A549 (cell line): ENCODE data around the gene FBXO31. TPM values are rescaled to one million over a fixed set of nuclear protein-coding genes. Genes with fewer than 3 reads are reported as not detected.

Experiments used
- polyA plus RNA-seq, 4 experiments: library from polyadenylated mRNA; depleted of rRNA in 3 of 4; stranded (reverse); fragments of >200 nt; fragmentation: RNase III in 1 of 4; extraction: RNeasy Plus Mini Kit Qiagen cat#74134 plus additional on column Dnase treatment in 1 of 4; gene quantifications; 2 replicates in 3 of 4; 3 replicates in 1 of 4; pipeline ENCODE4 v1.2.3, GENCODE V29; 2011 to 2017

FBXO31 gene
- polyA plus RNA-seq, 2 of the 4 experiments (the other 2 are of a cell fraction): 10.5 to 11.1 TPM

Other genes starting within 250 kb of the FBXO31 start
- gene C16orf95, start 66.4 kb downstream of the FBXO31 start, polyA plus RNA-seq (2011; rRNA removed): 3.4 and 3.5 TPM in 2 replicates
- gene C16orf95, start 66.4 kb downstream of the FBXO31 start, polyA plus RNA-seq (2017; fragmentation: RNase III; extraction: RNeasy Plus Mini Kit Qiagen cat#74134 plus additional on column Dnase treatment): 4.2 to 6.3 TPM (median 6.1 TPM) in 3 replicates
- 52.3 and 77.7 TPM in 2 replicates for gene MAP1LC3B, start 8.6 kb upstream of the FBXO31 start, polyA plus RNA-seq (2011; rRNA removed)
- gene MAP1LC3B, start 8.6 kb upstream of the FBXO31 start, polyA plus RNA-seq (2017; fragmentation: RNase III; extraction: RNeasy Plus Mini Kit Qiagen cat#74134 plus additional on column Dnase treatment): 92.6 to 95.1 TPM (median 94.1 TPM) in 3 replicates
- 3.8 and 5.5 TPM in 2 replicates for gene ZCCHC14, start 109.2 kb upstream of the FBXO31 start, polyA plus RNA-seq (2011; rRNA removed)
- 6.1 to 7.3 TPM (median 6.5 TPM) in 3 replicates for gene ZCCHC14, start 109.2 kb upstream of the FBXO31 start, polyA plus RNA-seq (2017; fragmentation: RNase III; extraction: RNeasy Plus Mini Kit Qiagen cat#74134 plus additional on column Dnase treatment)
- 0.36 and 0.38 TPM in 2 replicates for gene JPH3, start 218.7 kb upstream of the FBXO31 start, polyA plus RNA-seq (2011; rRNA removed)
- 1.4 to 1.6 TPM (median 1.4 TPM) in 3 replicates for gene JPH3, start 218.7 kb upstream of the FBXO31 start, polyA plus RNA-seq (2017; fragmentation: RNase III; extraction: RNeasy Plus Mini Kit Qiagen cat#74134 plus additional on column Dnase treatment)